Lower lobe of right lung (tissue), 2 donors: ENCODE measurements around the gene EPHA7. TPM values are rescaled to one million over a fixed set of nuclear protein-coding genes. Genes with fewer than 3 reads are reported as not detected.

ENCODE experiments used
- ATAC-seq, 2 donors: fragments of 200-7000 bp; cut with Tn5 transposase; one replicate each; pipeline ENCODE4 v1.9.1; 2020 to 2022; ENCODE audit warnings: mild to moderate bottlenecking in 2 of 2, moderate library complexity in 2 of 2
- DNase-seq: peaks from one replicate; pipeline ENCODE4 v3.0.0-alpha.2; 2020
- H3K27ac ChIP-seq: fragments of 200-600 bp; one replicate; pipeline ENCODE4 v1.8.0; 2022
- H3K27me3 ChIP-seq: fragments of 200-600 bp; one replicate; pipeline ENCODE4 v1.8.0; 2022; ENCODE audit warnings: low read depth
- H3K36me3 ChIP-seq: fragments of 200-600 bp; one replicate; pipeline ENCODE4 v1.8.0; 2022; ENCODE audit warnings: mild to moderate bottlenecking
- H3K4me1 ChIP-seq: fragments of 200-600 bp; one replicate; pipeline ENCODE4 v1.8.0; 2022
- H3K4me3 ChIP-seq: fragments of 200-600 bp; one replicate; pipeline ENCODE4 v1.8.0; 2022; ENCODE audit warnings: mild to moderate bottlenecking
- H3K9me3 ChIP-seq: fragments of 200-600 bp; one replicate; pipeline ENCODE4 v1.8.0; 2022
- CTCF ChIP-seq: fragments of 200-600 bp; IDR thresholded peaks from one replicate; pipeline ENCODE4 v1.8.0; 2022; ENCODE audit warnings: antibody characterized with exemption, mild to moderate bottlenecking
- intact Hi-C: fragments of 100-400 bp; cut with DNase I; formaldehyde crosslinking; loops from one replicate; pipeline ENCODE4 v1.11.0; 2022
- total RNA-seq: library from RNA; stranded (reverse); fragmentation: NEBNext Ultra II Directional; extraction: Animal tissue kit (Norgen Biotek cat#: 25700); gene quantifications from one replicate; pipeline ENCODE4 v1.2.1, GENCODE V29; 2021
- donor health status: DM: no; HTN: yes; CAD: no; lungs with severe emphysema.

The EPHA7 gene
- total RNA-seq, 1 donor from 2014 or later: 0.86 TPM

GRCh38 chr6:93437491-93437890 lies 18.1 kb upstream of the EPHA7 start:
- Histone ChIP-seq H3K4me3 (no peak overlapping the region), H3K27me3 (no peaks in the 10 kb centered on the region), H3K27ac (no peak overlapping the region), H3K4me1 (no peaks in the 10 kb centered on the region), H3K36me3 (no peaks in the 10 kb centered on the region), H3K9me3 (no peaks in the 10 kb centered on the region)
- DNase-seq: no peak
- no peak for TF ChIP-seq CTCF
- ATAC-seq: no peak
- intact Hi-C loops: no loop called here

- no peaks in the 10 kb centered on the region for H3K4me1 ChIP-seq
- no peak for TF ChIP-seq CTCF
- no peak for DNase-seq
- intact Hi-C loops: no loop called here
- ATAC-seq: no peak
- no peaks in the 10 kb centered on the region for H3K27me3 ChIP-seq
- H3K9me3 ChIP-seq: no peaks in the 10 kb centered on the region
- H3K27ac ChIP-seq: no peak overlapping the region
- H3K36me3 ChIP-seq: no peaks in the 10 kb centered on the region
- H3K4me3 ChIP-seq: no peak overlapping the region
These were observed 14.2 kb upstream of the EPHA7 start for GRCh38 chr6:93433592-93433991.

- H3K4me1 ChIP-seq: peaks cover 7% of the 10 kb centered on the region
- H3K27me3 ChIP-seq: peaks cover 36% of the 10 kb centered on the region
- intact Hi-C loops: no loop called here
- no peaks in the 10 kb centered on the region for H3K36me3 ChIP-seq
- no peak overlapping the region for H3K4me3 ChIP-seq
- DNase-seq (no peak), ATAC-seq (no peak)
- no peaks in the 10 kb centered on the region for H3K9me3 ChIP-seq
- TF ChIP-seq CTCF: peak; percentile 45
- H3K27ac ChIP-seq: no peak overlapping the region
These were observed 5.1 kb upstream of the EPHA7 start for GRCh38 chr6:93424303-93425064.

- peaks cover 42% of the 10 kb centered on the region for H3K27me3 ChIP-seq
- no peak for ATAC-seq
- no peak overlapping the region for H3K27ac ChIP-seq
- H3K36me3 ChIP-seq: no peaks in the 10 kb centered on the region
- DNase-seq: no peak
- intact Hi-C loops: no loop called here
- no peak overlapping the region for H3K4me3 ChIP-seq
- H3K4me1 ChIP-seq: peaks cover 14% of the 10 kb centered on the region
- no peaks in the 10 kb centered on the region for H3K9me3 ChIP-seq
- TF ChIP-seq CTCF: peak; percentile 26
These were observed 4.2 kb upstream of the EPHA7 start for GRCh38 chr6:93423542-93423941.

GRCh38 chr6:93420163-93420795 lies 920 bp upstream of the EPHA7 start:
- Histone ChIP-seq H3K27me3 (peaks cover 75% of the 10 kb centered on the region), H3K27ac (no peak overlapping the region), H3K9me3 (no peaks in the 10 kb centered on the region), H3K4me1 (peaks cover 33% of the 10 kb centered on the region), H3K36me3 (no peaks in the 10 kb centered on the region), H3K4me3 (peak overlapping the region; percentile 58)
- no peak for TF ChIP-seq CTCF
- intact Hi-C loops: no loop called here
- no peak for ATAC-seq
- no peak for DNase-seq
